ENCODE data around the gene TLDC2.

TLDC2 gene

GRCh38 chr20:36849333-36850065 is 26.4 kb upstream of the TLDC2 start:
- Histone ChIP-seq H3K36me3 (ENCODE audit: control insufficient read depth in 2 of 2, insufficient read depth in 2 of 2, low read length in 2 of 2) (peaks cover 0 to 2% of the 10 kb centered on the region in 2 donors), H3K9me3 (ENCODE audit: control insufficient read depth in 2 of 2, low read length in 2 of 2) (no peaks in the 10 kb centered on the region), H3K27me3 (ENCODE audit: control insufficient read depth in 2 of 2, insufficient read depth in 2 of 2, low read length in 2 of 2) (no peaks in the 10 kb centered on the region), H3K9ac (ENCODE audit: low read depth in 1 of 2, low read length in 2 of 2) (no peak overlapping the region), H3K4me3 (ENCODE audit: low read length in 2 of 2) (no peak overlapping the region), H3K4me1 (ENCODE audit: control insufficient read depth in 2 of 2, insufficient read depth in 2 of 2, low read length in 2 of 2) (peaks cover 17 to 22% of the 10 kb centered on the region in 2 donors), H3K27ac (ENCODE audit: low read depth in 2 of 2, low read length in 2 of 2) (peak overlapping the region in 1 of 2 donors; percentile 10)

DNA sequence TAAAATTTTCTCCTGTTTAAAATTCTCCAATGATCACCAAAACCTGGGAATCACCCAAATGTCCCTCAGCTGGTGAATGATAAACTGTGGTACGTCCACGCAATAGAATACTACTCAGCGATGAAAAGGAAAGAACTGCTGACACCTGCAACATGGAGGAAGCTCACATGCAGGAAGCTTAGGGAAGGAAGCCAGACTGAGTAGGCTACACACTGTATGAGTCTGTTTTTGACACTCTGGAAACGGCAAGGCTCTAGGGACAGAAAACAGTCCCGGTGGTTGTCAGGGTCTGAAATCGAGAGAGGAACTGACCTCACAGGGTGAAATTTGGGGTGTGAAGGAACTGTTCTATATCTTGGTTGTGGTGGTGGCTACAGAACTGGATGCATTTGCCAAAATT is 25.2 kb upstream of the TLDC2 start:
- H3K9ac ChIP-seq (ENCODE audit: low read depth in 1 of 2, low read length in 2 of 2): no peak overlapping the region
- H3K4me3 ChIP-seq (ENCODE audit: low read length in 2 of 2): no peak overlapping the region
- H3K9me3 ChIP-seq (ENCODE audit: control insufficient read depth in 2 of 2, low read length in 2 of 2): no peaks in the 10 kb centered on the region
- peaks cover 0 to 2% of the 10 kb centered on the region in 2 donors for H3K36me3 ChIP-seq (ENCODE audit: control insufficient read depth in 2 of 2, insufficient read depth in 2 of 2, low read length in 2 of 2)
- peaks cover 22 to 32% of the 10 kb centered on the region in 2 donors for H3K4me1 ChIP-seq (ENCODE audit: control insufficient read depth in 2 of 2, insufficient read depth in 2 of 2, low read length in 2 of 2)
- H3K27me3 ChIP-seq (ENCODE audit: control insufficient read depth in 2 of 2, insufficient read depth in 2 of 2, low read length in 2 of 2): no peaks in the 10 kb centered on the region
- no peak overlapping the region for H3K27ac ChIP-seq (ENCODE audit: low read depth in 2 of 2, low read length in 2 of 2)

DNA sequence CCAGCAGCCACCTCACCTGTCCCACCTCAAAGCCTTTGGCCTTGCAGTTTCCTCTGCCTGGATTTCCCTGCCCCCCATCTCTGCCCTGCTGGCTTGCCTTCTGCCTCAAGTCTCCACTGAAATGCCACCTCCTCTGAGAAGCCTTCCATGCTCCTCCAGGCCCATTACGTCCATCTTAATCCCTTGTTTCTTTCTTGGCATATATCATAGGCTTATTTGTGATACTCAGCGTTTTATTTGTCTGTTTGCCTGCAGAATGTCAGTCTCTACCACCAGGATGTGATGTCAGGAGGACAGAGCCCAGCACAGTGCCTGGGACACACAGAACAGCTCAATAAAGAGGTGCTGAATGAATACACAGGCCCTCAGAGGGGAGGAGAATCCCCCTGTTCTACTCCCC is 24.4 kb upstream of the TLDC2 start:
- H3K9me3 ChIP-seq (ENCODE audit: control insufficient read depth in 2 of 2, low read length in 2 of 2): no peaks in the 10 kb centered on the region
- H3K4me1 ChIP-seq (ENCODE audit: control insufficient read depth in 2 of 2, insufficient read depth in 2 of 2, low read length in 2 of 2): peaks cover 28 to 39% of the 10 kb centered on the region in 2 donors
- no peak overlapping the region for H3K9ac ChIP-seq (ENCODE audit: low read depth in 1 of 2, low read length in 2 of 2)
- H3K27me3 ChIP-seq (ENCODE audit: control insufficient read depth in 2 of 2, insufficient read depth in 2 of 2, low read length in 2 of 2): no peaks in the 10 kb centered on the region
- H3K4me3 ChIP-seq (ENCODE audit: low read length in 2 of 2): no peak overlapping the region
- peak overlapping the region; percentile 71 to 78 for H3K27ac ChIP-seq (ENCODE audit: low read depth in 2 of 2, low read length in 2 of 2)
- peaks cover 0 to 2% of the 10 kb centered on the region in 2 donors for H3K36me3 ChIP-seq (ENCODE audit: control insufficient read depth in 2 of 2, insufficient read depth in 2 of 2, low read length in 2 of 2)

DNA sequence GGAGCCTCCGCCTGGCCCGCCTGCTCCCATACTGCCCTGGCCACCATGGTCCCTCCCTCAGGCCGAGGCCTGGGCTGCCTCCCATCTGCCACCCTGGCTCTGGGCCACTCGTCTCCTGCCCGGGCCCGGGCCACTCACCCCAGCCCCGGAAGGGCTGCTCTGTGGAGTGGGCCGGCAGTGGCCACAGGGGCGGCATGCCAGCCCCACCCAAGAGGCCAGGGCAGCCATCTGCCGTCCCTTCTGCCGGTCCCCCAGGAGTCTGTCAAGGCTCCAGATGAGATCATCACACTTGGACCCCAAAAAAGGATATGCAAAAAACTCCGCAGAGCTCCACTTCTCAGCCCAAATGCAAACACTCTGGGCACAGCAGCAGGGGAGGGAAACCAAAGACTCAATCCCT is 23.8 kb upstream of the TLDC2 start:
- Histone ChIP-seq H3K4me3 (ENCODE audit: low read length in 2 of 2) (no peak overlapping the region), H3K27me3 (ENCODE audit: control insufficient read depth in 2 of 2, insufficient read depth in 2 of 2, low read length in 2 of 2) (no peaks in the 10 kb centered on the region), H3K9me3 (ENCODE audit: control insufficient read depth in 2 of 2, low read length in 2 of 2) (no peaks in the 10 kb centered on the region), H3K27ac (ENCODE audit: low read depth in 2 of 2, low read length in 2 of 2) (peak overlapping the region; percentile 71 to 78), H3K36me3 (ENCODE audit: control insufficient read depth in 2 of 2, insufficient read depth in 2 of 2, low read length in 2 of 2) (peaks cover 0 to 2% of the 10 kb centered on the region in 2 donors), H3K4me1 (ENCODE audit: control insufficient read depth in 2 of 2, insufficient read depth in 2 of 2, low read length in 2 of 2) (peaks cover 33 to 43% of the 10 kb centered on the region in 2 donors), H3K9ac (ENCODE audit: low read depth in 1 of 2, low read length in 2 of 2) (peak overlapping the region in 1 of 2 donors; percentile 42)

GRCh38 chr20:36854348-36855240 is 21.3 kb upstream of the TLDC2 start:
- Histone ChIP-seq H3K27me3 (ENCODE audit: control insufficient read depth in 2 of 2, insufficient read depth in 2 of 2, low read length in 2 of 2) (no peaks in the 10 kb centered on the region), H3K27ac (ENCODE audit: low read depth in 2 of 2, low read length in 2 of 2) (peak overlapping the region; percentile 10 to 32), H3K36me3 (ENCODE audit: control insufficient read depth in 2 of 2, insufficient read depth in 2 of 2, low read length in 2 of 2) (peaks cover 0 to 2% of the 10 kb centered on the region in 2 donors), H3K4me1 (ENCODE audit: control insufficient read depth in 2 of 2, insufficient read depth in 2 of 2, low read length in 2 of 2) (peaks cover 25 to 36% of the 10 kb centered on the region in 2 donors), H3K9me3 (ENCODE audit: control insufficient read depth in 2 of 2, low read length in 2 of 2) (no peaks in the 10 kb centered on the region), H3K9ac (ENCODE audit: low read depth in 1 of 2, low read length in 2 of 2) (no peak overlapping the region), H3K4me3 (ENCODE audit: low read length in 2 of 2) (no peak overlapping the region)

DNA sequence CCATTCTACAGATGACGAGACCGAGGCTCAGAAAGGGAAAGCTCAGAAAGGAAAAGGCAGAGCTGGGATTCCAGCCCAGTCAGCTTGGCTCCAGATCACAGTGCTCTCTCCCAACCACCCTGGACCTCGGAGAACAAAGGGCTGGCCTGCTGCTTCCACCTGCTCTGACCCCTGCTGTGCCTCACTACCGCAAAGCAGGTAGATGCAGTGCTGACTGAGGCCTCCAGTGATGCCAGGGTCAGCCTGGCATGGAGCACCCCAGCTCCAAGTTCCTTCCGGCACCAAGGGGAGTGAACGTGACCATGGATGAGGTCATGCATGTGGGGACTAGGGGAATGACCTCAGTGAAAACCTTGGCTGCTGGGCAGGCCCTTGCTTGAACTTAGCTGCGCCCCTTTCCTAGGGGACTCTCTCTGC is 20.7 kb upstream of the TLDC2 start:
- Histone ChIP-seq H3K4me1 (ENCODE audit: control insufficient read depth in 2 of 2, insufficient read depth in 2 of 2, low read length in 2 of 2) (peaks cover 25 to 36% of the 10 kb centered on the region in 2 donors), H3K27me3 (ENCODE audit: control insufficient read depth in 2 of 2, insufficient read depth in 2 of 2, low read length in 2 of 2) (no peaks in the 10 kb centered on the region), H3K9ac (ENCODE audit: low read depth in 1 of 2, low read length in 2 of 2) (no peak overlapping the region), H3K9me3 (ENCODE audit: control insufficient read depth in 2 of 2, low read length in 2 of 2) (no peaks in the 10 kb centered on the region), H3K36me3 (ENCODE audit: control insufficient read depth in 2 of 2, insufficient read depth in 2 of 2, low read length in 2 of 2) (peaks cover 0 to 2% of the 10 kb centered on the region in 2 donors), H3K27ac (ENCODE audit: low read depth in 2 of 2, low read length in 2 of 2) (peak overlapping the region; percentile 3 to 32), H3K4me3 (ENCODE audit: low read length in 2 of 2) (no peak overlapping the region)

DNA sequence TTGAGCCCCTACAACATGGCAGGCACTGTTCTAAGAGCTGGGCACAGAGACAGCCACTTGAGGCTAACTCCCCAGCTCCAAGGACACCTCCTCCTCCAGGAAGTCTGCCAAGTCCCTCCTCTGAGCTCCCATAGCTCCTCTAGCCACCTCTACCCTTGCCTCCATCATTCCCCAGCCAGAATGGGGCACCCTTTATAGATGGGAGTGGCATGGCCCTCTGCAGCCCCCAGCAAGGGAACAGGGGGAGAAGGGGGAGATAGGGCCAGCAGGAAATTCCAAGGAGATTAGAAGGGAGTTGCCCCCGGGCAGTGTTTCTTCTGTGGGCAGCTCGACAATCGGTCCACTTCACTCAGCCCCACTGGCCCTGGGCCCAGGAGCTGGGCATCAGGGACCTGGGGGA is 19.7 kb upstream of the TLDC2 start:
- Histone ChIP-seq H3K9me3 (ENCODE audit: control insufficient read depth in 2 of 2, low read length in 2 of 2) (no peaks in the 10 kb centered on the region), H3K27me3 (ENCODE audit: control insufficient read depth in 2 of 2, insufficient read depth in 2 of 2, low read length in 2 of 2) (no peaks in the 10 kb centered on the region), H3K4me3 (ENCODE audit: low read length in 2 of 2) (no peak overlapping the region), H3K9ac (ENCODE audit: low read depth in 1 of 2, low read length in 2 of 2) (no peak overlapping the region), H3K4me1 (ENCODE audit: control insufficient read depth in 2 of 2, insufficient read depth in 2 of 2, low read length in 2 of 2) (peaks cover 29 to 44% of the 10 kb centered on the region in 2 donors), H3K36me3 (ENCODE audit: control insufficient read depth in 2 of 2, insufficient read depth in 2 of 2, low read length in 2 of 2) (peaks cover 0 to 2% of the 10 kb centered on the region in 2 donors), H3K27ac (ENCODE audit: low read depth in 2 of 2, low read length in 2 of 2) (peak overlapping the region in 1 of 2 donors; percentile 1)

GRCh38 chr20:36856691-36857635 is 19.0 kb upstream of the TLDC2 start:
- Histone ChIP-seq H3K36me3 (ENCODE audit: control insufficient read depth in 2 of 2, insufficient read depth in 2 of 2, low read length in 2 of 2) (peaks cover 0 to 2% of the 10 kb centered on the region in 2 donors), H3K27me3 (ENCODE audit: control insufficient read depth in 2 of 2, insufficient read depth in 2 of 2, low read length in 2 of 2) (no peaks in the 10 kb centered on the region), H3K9me3 (ENCODE audit: control insufficient read depth in 2 of 2, low read length in 2 of 2) (no peaks in the 10 kb centered on the region), H3K4me1 (ENCODE audit: control insufficient read depth in 2 of 2, insufficient read depth in 2 of 2, low read length in 2 of 2) (peaks cover 35 to 48% of the 10 kb centered on the region in 2 donors), H3K9ac (ENCODE audit: low read depth in 1 of 2, low read length in 2 of 2) (no peak overlapping the region), H3K27ac (ENCODE audit: low read depth in 2 of 2, low read length in 2 of 2) (peak overlapping the region in 1 of 2 donors; percentile 1), H3K4me3 (ENCODE audit: low read length in 2 of 2) (no peak overlapping the region)

- no peaks in the 10 kb centered on the region for H3K27me3 ChIP-seq (ENCODE audit: control insufficient read depth in 2 of 2, insufficient read depth in 2 of 2, low read length in 2 of 2)
- H3K9ac ChIP-seq (ENCODE audit: low read depth in 1 of 2, low read length in 2 of 2): no peak overlapping the region
- no peak overlapping the region for H3K27ac ChIP-seq (ENCODE audit: low read depth in 2 of 2, low read length in 2 of 2)
- H3K4me3 ChIP-seq (ENCODE audit: low read length in 2 of 2): no peak overlapping the region
- no peaks in the 10 kb centered on the region for H3K36me3 ChIP-seq (ENCODE audit: control insufficient read depth in 2 of 2, insufficient read depth in 2 of 2, low read length in 2 of 2)
- H3K4me1 ChIP-seq (ENCODE audit: control insufficient read depth in 2 of 2, insufficient read depth in 2 of 2, low read length in 2 of 2): peaks cover 31 to 49% of the 10 kb centered on the region in 2 donors
- H3K9me3 ChIP-seq (ENCODE audit: control insufficient read depth in 2 of 2, low read length in 2 of 2): no peaks in the 10 kb centered on the region
These were observed 16.7 kb upstream of the TLDC2 start for GRCh38 chr20:36859282-36859555.
